ENCODE measurements around the gene NLRX1. TPM values are rescaled to one million over a fixed set of nuclear protein-coding genes. Genes with fewer than 3 reads are reported as not detected.

NLRX1 gene, protein sequence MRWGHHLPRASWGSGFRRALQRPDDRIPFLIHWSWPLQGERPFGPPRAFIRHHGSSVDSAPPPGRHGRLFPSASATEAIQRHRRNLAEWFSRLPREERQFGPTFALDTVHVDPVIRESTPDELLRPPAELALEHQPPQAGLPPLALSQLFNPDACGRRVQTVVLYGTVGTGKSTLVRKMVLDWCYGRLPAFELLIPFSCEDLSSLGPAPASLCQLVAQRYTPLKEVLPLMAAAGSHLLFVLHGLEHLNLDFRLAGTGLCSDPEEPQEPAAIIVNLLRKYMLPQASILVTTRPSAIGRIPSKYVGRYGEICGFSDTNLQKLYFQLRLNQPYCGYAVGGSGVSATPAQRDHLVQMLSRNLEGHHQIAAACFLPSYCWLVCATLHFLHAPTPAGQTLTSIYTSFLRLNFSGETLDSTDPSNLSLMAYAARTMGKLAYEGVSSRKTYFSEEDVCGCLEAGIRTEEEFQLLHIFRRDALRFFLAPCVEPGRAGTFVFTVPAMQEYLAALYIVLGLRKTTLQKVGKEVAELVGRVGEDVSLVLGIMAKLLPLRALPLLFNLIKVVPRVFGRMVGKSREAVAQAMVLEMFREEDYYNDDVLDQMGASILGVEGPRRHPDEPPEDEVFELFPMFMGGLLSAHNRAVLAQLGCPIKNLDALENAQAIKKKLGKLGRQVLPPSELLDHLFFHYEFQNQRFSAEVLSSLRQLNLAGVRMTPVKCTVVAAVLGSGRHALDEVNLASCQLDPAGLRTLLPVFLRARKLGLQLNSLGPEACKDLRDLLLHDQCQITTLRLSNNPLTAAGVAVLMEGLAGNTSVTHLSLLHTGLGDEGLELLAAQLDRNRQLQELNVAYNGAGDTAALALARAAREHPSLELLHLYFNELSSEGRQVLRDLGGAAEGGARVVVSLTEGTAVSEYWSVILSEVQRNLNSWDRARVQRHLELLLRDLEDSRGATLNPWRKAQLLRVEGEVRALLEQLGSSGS
- polyA plus RNA-seq (2012; rRNA removed) = 13.7 and 13.8 TPM in 2 replicates
- polyA plus RNA-seq (2012; cell fraction: cytosol; rRNA removed) = 4.3 and 8.4 TPM in 2 replicates
- polyA plus RNA-seq (2012; cell fraction: nucleus; rRNA removed) = 18.5 and 18.6 TPM in 2 replicates

DNA sequence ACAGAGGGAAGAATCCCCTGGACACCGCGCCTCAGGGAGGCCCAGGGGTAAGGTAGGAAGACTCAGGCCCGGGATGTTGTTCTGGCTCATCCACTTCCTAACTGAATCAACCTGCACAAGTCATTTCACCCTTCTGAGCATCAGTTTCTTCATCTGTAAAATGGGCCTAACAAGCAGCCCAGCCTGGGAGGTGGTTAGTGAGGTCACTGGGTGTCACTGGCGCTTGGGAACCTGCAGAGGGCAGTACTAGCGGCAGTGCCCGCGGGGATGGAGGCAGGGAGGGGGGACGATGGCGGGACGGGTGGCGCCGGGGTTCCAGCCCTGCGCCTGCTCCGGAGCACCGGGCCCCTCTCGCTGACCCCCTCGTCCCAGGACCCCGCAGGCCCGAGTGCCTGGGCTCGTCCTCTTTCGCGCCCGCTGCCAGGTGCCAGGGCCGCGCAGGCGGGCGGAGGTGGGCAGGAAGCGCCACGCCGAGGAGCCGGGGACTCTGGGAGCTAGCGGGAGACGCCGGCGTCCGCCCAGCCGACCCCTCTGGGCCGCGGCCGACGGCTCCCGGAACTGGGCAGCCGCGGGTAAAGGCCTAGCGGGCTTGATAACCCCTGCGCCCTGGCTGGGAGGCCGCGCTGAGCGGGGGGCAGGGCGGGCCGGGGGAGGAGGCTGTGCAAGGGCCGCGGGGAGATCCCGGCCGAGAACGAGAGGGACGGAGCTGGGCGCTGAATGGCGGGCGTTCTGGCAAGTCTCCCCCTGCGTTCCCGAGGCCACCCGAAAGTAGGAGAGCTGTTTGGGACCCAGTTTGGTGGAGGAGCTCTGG is at the start of gene NLRX1:
NLRX1 (plus strand) TSS at position 255 of the 811 bp plus-strand sequence. CDS start 2,679 bp downstream, outside the sequence.
- Histone ChIP-seq H3K9ac (peak within 1 kb of the TSS; percentile 86), H3K4me2 (peak within 1 kb of the TSS; percentile 97), H4K20me1 (ENCODE audit: insufficient read depth) (no peaks in the 10 kb centered on the region), H3K9me2 (no peaks in the 10 kb centered on the region), H3K9me3 (no peaks in the 10 kb centered on the region), H2AFZ (ENCODE audit: low read depth) (peak within 1 kb of the TSS; percentile 95), H3K4me3 (ENCODE audit: low read depth in 2 of 2, low read length in 1 of 2) (peak within 1 kb of the TSS; percentile 61 to 76), H3K27me3 (ENCODE audit: insufficient read depth) (no peaks in the 10 kb centered on the region), H3K27ac (ENCODE audit: low read depth in 2 of 2, low read length in 1 of 2) (peak within 1 kb of the TSS; percentile 55 to 74), H3K36me3 (replicated peaks in 1 of 2; ENCODE audit: control insufficient read depth in 1 of 2, insufficient read depth in 2 of 2, low read length in 1 of 2) (peaks cover 0 to under 1% of the 10 kb centered on the region in 2 experiments), H3F3A (replicated peaks; ENCODE audit: insufficient read depth) (peaks cover 12% of the 10 kb centered on the region), H3K4me1 (ENCODE audit: control insufficient read depth in 1 of 2, insufficient read depth in 2 of 2, low read depth in 1 of 2, low read length in 1 of 2) (peaks cover 5 to 8% of the 10 kb centered on the region in 2 experiments; a peak in 2 of 4 replicates), H3K79me2 (ENCODE audit: insufficient read depth) (no peaks in the 10 kb centered on the region)
- ChIA-PET POLR2A (interaction anchor here (1.0 to 1.2 kb wide), 3 partner anchors 9 to 66 kb away, joined by 3 to 4 read pairs (median 3); partner anchors contain the start of gene C2CD2L), CTCF (interaction anchor here (0.6 to 3.2 kb wide), 23 partner anchors 8 to 206 kb away, joined by 3 to 32 read pairs (median 5); partner anchors contain the start of genes CBL and NHERF4)
- DNase-seq = peak; percentile 98
- WGBS (ENCODE audit: low lambda C conversion rate) = 11% methylated on average over 18 of the region's 63 CpGs
- TF ChIP-seq FOXM1 (IDR thresholded peaks at IDR 0.05; ENCODE audit: low read depth) = no peak
- no peak for TF ChIP-seq RXRA (IDR thresholded peaks at IDR 0.05; ENCODE audit: borderline replicate concordance, low read depth)
- TF ChIP-seq MEF2A (IDR thresholded peaks at IDR 0.05; ENCODE audit: borderline replicate concordance, low read depth) = no peak
- TF ChIP-seq, protein P1, sequence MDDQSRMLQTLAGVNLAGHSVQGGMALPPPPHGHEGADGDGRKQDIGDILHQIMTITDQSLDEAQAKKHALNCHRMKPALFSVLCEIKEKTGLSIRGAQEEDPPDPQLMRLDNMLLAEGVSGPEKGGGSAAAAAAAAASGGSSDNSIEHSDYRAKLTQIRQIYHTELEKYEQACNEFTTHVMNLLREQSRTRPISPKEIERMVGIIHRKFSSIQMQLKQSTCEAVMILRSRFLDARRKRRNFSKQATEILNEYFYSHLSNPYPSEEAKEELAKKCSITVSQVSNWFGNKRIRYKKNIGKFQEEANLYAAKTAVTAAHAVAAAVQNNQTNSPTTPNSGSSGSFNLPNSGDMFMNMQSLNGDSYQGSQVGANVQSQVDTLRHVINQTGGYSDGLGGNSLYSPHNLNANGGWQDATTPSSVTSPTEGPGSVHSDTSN (IDR thresholded peaks at IDR 0.05) = no peak; the same call in 1 of the 2 replicates
- TF ChIP-seq CTCF (IDR thresholded peaks at IDR 0.05) = peak; percentile 82
- TF ChIP-seq FOXJ3 (CRISPR knock-in tag; IDR thresholded peaks at IDR 0.05) = no peak
- TF ChIP-seq, protein P2, sequence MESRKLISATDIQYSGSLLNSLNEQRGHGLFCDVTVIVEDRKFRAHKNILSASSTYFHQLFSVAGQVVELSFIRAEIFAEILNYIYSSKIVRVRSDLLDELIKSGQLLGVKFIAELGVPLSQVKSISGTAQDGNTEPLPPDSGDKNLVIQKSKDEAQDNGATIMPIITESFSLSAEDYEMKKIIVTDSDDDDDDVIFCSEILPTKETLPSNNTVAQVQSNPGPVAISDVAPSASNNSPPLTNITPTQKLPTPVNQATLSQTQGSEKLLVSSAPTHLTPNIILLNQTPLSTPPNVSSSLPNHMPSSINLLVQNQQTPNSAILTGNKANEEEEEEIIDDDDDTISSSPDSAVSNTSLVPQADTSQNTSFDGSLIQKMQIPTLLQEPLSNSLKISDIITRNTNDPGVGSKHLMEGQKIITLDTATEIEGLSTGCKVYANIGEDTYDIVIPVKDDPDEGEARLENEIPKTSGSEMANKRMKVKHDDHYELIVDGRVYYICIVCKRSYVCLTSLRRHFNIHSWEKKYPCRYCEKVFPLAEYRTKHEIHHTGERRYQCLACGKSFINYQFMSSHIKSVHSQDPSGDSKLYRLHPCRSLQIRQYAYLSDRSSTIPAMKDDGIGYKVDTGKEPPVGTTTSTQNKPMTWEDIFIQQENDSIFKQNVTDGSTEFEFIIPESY (IDR thresholded peaks at IDR 0.05; ENCODE audit: borderline replicate concordance, low read depth) = no peak
- TF ChIP-seq POLR2AphosphoS5 (IDR thresholded peaks at IDR 0.05; ENCODE audit: low read depth, low read length) = peak; percentile 89; the same call in 1 of the 2 replicates
- TF ChIP-seq, protein P3, sequence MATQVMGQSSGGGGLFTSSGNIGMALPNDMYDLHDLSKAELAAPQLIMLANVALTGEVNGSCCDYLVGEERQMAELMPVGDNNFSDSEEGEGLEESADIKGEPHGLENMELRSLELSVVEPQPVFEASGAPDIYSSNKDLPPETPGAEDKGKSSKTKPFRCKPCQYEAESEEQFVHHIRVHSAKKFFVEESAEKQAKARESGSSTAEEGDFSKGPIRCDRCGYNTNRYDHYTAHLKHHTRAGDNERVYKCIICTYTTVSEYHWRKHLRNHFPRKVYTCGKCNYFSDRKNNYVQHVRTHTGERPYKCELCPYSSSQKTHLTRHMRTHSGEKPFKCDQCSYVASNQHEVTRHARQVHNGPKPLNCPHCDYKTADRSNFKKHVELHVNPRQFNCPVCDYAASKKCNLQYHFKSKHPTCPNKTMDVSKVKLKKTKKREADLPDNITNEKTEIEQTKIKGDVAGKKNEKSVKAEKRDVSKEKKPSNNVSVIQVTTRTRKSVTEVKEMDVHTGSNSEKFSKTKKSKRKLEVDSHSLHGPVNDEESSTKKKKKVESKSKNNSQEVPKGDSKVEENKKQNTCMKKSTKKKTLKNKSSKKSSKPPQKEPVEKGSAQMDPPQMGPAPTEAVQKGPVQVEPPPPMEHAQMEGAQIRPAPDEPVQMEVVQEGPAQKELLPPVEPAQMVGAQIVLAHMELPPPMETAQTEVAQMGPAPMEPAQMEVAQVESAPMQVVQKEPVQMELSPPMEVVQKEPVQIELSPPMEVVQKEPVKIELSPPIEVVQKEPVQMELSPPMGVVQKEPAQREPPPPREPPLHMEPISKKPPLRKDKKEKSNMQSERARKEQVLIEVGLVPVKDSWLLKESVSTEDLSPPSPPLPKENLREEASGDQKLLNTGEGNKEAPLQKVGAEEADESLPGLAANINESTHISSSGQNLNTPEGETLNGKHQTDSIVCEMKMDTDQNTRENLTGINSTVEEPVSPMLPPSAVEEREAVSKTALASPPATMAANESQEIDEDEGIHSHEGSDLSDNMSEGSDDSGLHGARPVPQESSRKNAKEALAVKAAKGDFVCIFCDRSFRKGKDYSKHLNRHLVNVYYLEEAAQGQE (IDR thresholded peaks at IDR 0.05; ENCODE audit: low read depth, low read length) = peak; percentile 49; the same call in 1 of the 2 replicates
- no peak for TF ChIP-seq NFIC (IDR thresholded peaks at IDR 0.05; ENCODE audit: borderline replicate concordance)
- TF ChIP-seq, protein P4, sequence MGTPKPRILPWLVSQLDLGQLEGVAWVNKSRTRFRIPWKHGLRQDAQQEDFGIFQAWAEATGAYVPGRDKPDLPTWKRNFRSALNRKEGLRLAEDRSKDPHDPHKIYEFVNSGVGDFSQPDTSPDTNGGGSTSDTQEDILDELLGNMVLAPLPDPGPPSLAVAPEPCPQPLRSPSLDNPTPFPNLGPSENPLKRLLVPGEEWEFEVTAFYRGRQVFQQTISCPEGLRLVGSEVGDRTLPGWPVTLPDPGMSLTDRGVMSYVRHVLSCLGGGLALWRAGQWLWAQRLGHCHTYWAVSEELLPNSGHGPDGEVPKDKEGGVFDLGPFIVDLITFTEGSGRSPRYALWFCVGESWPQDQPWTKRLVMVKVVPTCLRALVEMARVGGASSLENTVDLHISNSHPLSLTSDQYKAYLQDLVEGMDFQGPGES (IDR thresholded peaks at IDR 0.05; ENCODE audit: low read depth, low read length) = no peak
- TF ChIP-seq TEAD4 (IDR thresholded peaks at IDR 0.05; ENCODE audit: borderline replicate concordance, insufficient read depth) = no peak
- 0 out of 2 replicates have a peak, but pooled peaks have one; percentile 73 for TF ChIP-seq TAF1 (IDR thresholded peaks at IDR 0.05; ENCODE audit: borderline replicate concordance, low read depth, low read length)
- TF ChIP-seq ELF1 (IDR thresholded peaks at IDR 0.05) = no peak
- no peak for TF ChIP-seq MAX (IDR thresholded peaks at IDR 0.05; ENCODE audit: low read depth)
- TF ChIP-seq SIN3A (IDR thresholded peaks at IDR 0.05; ENCODE audit: borderline replicate concordance, low read depth, low read length) = no peak; the same call in 1 of the 2 replicates
